Skeletal muscle cell (primary cell): ENCODE measurements around the gene SPTBN4.
"Not testable (repeated sequence)": the region's sequence is repeated elsewhere in the genome, so short reads cannot be mapped to it uniquely, and the experiment has no call there.

Source experiments
- DNase-seq: peaks from one replicate; pipeline ENCODE4 v3.0.0-alpha.2; 2010; ENCODE audit warnings: low read depth
- H3K4me3 ChIP-seq: 2 replicates; pipeline ENCODE4 v1.5.1; 2011; ENCODE audit warnings: low read depth, mild to moderate bottlenecking, control low read depth, low read length, moderate library complexity

The SPTBN4 gene

GRCh38 chr19:40575326-40575725 is 108.5 kb downstream of the SPTBN4 start:
- DNase-seq, result no peak
- H3K4me3 ChIP-seq, result no peak overlapping the region

- DNase-seq, result no peak
- H3K4me3 ChIP-seq, result peak overlapping the region; percentile 95
Observed at GRCh38 chr19:40576151-40576584, 109.4 kb downstream of the SPTBN4 start.

DNA sequence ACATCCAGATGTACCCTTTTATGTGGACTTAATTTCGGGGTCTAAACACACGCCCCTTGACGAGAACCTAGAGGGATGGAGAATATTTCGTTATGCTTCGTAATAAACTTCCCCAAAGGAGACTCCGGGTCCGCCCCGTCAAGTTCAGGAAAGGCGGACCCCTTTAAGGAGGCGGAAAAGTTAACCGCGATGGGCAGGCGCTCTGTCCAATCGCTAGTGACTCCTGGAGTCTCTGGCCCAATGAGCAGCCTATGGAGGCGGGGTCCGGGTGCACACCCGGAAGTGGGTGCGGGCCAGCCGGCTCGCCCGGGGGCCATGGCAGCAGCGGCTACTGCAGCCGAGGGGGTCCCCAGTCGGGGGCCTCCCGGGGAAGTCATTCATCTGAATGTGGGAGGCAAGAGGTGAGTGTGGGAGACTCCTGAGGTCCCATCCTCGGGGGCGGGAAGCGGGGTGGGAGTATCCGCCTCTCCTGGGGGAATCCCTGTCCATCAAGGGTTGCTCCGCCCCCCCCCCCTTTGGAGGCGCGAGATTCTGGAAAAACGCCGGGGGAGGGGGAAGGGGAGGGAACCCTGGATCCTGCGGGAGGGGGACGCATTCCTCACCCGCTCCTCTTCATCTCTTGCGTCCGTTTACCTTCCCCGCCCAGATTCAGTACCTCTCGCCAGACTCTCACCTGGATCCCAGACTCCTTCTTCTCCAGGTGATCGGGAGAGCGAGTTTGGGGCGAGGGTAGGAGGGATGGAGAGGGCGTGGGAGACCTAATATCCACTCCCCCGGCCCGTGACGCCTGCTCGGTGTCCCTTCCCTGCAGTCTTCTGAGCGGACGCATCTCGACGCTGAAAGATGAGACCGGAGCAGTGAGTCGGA is 110.0 kb downstream of the SPTBN4 start, which contains the start of gene SHKBP1:
Gene SHKBP1 (plus strand): TSS at position 289 of the 867 bp plus-strand sequence. CDS start 27 bp downstream, at position 316.
- peak; percentile 71 for DNase-seq

GRCh38 chr19:40578442-40578908 is 111.7 kb downstream of the SPTBN4 start:
- H3K4me3 ChIP-seq, result no peak overlapping the region
- DNase-seq, result no peak

More for the DNA sequence above, 110.0 kb downstream of the SPTBN4 start, which contains the start of gene SHKBP1:
- H3K4me3 ChIP-seq, result peak within 1 kb of the TSS; percentile 95

- DNase-seq, result no peak
Observed at GRCh38 chr19:40580619-40581018, 113.8 kb downstream of the SPTBN4 start.

DNA sequence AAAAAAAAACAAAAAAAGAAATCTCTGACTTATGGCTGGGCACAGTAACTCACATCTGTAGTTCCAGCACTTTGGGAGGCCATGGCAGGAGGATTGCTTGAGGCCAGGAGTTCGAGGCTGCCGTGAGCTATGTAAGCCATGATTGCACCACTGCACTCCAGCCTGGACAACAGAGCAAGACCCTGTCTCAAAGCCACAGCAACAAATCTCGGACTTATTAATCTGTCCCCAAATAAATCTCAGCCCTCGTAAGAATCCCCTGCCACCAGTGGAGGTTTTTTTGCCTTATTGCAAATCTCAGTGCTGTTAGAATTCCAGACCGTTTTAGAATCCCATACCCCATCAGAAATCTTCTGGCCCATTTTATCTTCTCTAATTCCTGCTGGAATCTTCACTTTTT is 114.7 kb downstream of the SPTBN4 start:
- H3K4me3 ChIP-seq, result no peak overlapping the region
- no peak for DNase-seq

More at GRCh38 chr19:40580619-40581018, 113.8 kb downstream of the SPTBN4 start:
- H3K4me3 ChIP-seq, result no peak overlapping the region

- no peak overlapping the region for H3K4me3 ChIP-seq
- DNase-seq, result no peak
Observed at GRCh38 chr19:40582467-40582866, 115.7 kb downstream of the SPTBN4 start.

DNA sequence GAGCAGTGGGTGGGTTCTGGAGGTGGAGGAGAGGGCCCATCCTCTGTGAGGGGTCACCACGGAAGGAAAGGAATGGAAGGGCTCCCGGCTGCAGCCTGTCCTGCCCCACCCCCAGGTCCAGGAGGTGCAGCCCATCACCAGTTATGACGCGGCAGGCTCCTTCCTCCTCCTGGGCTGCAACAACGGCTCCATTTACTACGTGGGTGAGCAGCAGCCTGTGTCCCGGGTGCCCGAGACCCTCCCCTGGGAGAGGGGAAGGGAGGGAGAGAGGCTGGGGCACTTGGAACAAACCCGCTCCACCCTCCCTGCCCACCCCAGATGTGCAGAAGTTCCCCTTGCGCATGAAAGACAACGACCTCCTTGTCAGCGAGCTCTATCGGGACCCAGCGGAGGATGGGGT is 116.5 kb downstream of the SPTBN4 start:
- H3K4me3 ChIP-seq, result no peak overlapping the region
- no peak for DNase-seq

GRCh38 chr19:40584007-40584406 is 117.2 kb downstream of the SPTBN4 start:
- H3K4me3 ChIP-seq, result no peak overlapping the region
- no peak for DNase-seq

GRCh38 chr19:40585241-40585981 is 118.6 kb downstream of the SPTBN4 start:
- no peak overlapping the region for H3K4me3 ChIP-seq
- no peak for DNase-seq

- H3K4me3 ChIP-seq, result no peak overlapping the region
- no peak for DNase-seq
Observed at GRCh38 chr19:40585982-40586422, 119.2 kb downstream of the SPTBN4 start.

GRCh38 chr19:40586611-40587010 is 119.8 kb downstream of the SPTBN4 start:
- no peak for DNase-seq
- no peak overlapping the region for H3K4me3 ChIP-seq

GRCh38 chr19:40588110-40588854 is 121.5 kb downstream of the SPTBN4 start:
- no peak for DNase-seq
- no peak overlapping the region for H3K4me3 ChIP-seq

DNA sequence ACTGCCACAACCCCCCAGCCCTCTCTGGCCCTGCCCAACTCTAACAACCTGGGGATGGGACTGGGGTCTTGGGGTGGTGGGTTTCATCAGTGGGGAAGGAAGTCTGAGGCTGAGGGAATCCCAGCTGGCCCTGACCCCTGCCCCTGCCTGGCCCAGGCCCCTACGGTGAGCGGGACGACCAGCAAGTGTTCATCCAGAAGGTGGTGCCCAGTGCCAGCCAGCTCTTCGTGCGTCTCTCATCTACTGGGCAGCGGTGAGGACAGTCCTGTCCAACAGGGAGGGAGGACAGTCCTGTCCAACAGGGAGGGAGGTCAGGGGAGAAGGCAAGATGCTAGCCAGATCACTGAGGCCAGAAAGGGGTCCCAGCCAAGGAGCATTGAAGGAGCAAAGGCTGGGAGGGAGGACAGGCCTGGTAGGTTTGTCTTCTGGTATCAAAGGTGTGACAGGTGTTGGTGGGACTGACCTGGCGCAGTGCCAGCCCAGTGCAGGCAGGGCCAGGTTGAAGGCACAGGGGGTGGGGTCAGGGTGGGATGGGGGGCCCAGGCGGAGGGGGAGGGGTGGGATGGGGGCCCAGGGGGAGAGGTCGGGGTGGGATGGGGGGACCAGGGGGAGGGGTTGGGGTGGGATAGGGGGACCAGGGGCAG is 122.2 kb downstream of the SPTBN4 start:
- no peak overlapping the region for H3K4me3 ChIP-seq
- DNase-seq, result no peak

DNA sequence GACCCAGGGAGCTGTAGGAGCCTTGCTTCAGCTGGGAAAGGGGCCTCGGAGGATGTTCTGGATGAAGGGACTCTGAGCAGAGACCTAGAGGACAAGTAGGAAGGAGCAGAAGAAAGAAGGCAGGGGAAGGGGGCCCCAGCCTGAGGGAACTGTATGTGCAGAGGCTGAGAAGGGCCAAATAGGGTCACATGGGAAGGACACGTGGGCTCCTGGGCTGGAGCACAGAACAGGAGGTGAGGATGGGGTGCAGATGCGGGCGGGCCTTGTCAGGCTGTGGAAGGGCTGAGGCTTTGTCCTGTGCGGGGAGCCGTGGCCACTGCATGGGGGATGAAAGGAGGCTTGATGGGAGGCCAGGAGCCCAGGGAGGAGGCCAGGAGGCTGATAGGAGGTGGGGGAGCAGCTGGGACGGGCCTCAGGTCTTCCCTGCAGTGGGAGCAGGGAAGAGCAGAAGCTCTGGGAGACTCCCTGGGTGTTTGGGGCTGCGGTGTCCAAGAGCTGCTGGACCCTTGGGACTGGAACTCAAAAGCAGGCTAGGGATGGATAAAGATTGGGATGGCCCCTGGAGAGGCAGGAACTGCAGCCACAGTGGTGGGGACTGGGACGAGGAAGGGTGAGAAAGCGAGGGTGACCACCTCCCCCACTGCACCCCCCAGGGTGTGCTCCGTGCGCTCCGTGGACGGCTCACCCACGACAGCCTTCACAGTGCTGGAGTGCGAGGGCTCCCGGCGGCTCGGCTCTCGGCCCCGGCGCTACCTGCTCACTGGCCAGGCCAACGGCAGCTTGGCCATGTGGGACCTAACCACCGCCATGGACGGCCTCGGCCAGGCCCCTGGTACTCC is 123.0 kb downstream of the SPTBN4 start:
- no peak overlapping the region for H3K4me3 ChIP-seq
- DNase-seq, result no peak

GRCh38 chr19:40590464-40591265 is 123.9 kb downstream of the SPTBN4 start:
- DNase-seq, result no peak
- H3K4me3 ChIP-seq, result no peak overlapping the region

GRCh38 chr19:40591724-40592123 is 124.9 kb downstream of the SPTBN4 start:
- DNase-seq, H3K4me3 ChIP-seq: not testable (repeated sequence)
